ENCODE data around the gene COG2. TPM values are rescaled to one million over a fixed set of nuclear protein-coding genes. Genes with fewer than 3 reads are reported as not detected.
"Not testable (repeated sequence)": the region's sequence is repeated elsewhere in the genome, so short reads cannot be mapped to it uniquely, and the experiment has no call there.

The COG2 gene
- total RNA-seq, 1 donor from 2014 or later, result 22.0 TPM

- no peak overlapping the region for H3K4me3 Mint-ChIP-seq (ENCODE audit: unreplicated experiment)
- DNase-seq (ENCODE audit: extremely low spot score, unreplicated experiment), result no peak
- TF ChIP-seq CTCF (IDR thresholded peaks at IDR 0.05), result no peak
- peaks cover 2% of the 10 kb centered on the region for H3K27me3 Mint-ChIP-seq (ENCODE audit: unreplicated experiment)
- H3K4me1 Mint-ChIP-seq (ENCODE audit: unreplicated experiment), result peaks cover 15% of the 10 kb centered on the region
- H3K36me3 Mint-ChIP-seq (ENCODE audit: unreplicated experiment), result peaks cover 5% of the 10 kb centered on the region
- H3K9me3 Mint-ChIP-seq (ENCODE audit: unreplicated experiment), result peaks cover 3% of the 10 kb centered on the region
- H3K27ac Mint-ChIP-seq (ENCODE audit: unreplicated experiment), result no peak overlapping the region
These were observed 70.2 kb downstream of the COG2 start for GRCh38 chr1:230712470-230712942.

- no peak for DNase-seq (ENCODE audit: extremely low spot score, unreplicated experiment)
- Mint-ChIP-seq H3K4me3 (ENCODE audit: unreplicated experiment) (no peak overlapping the region), H3K27me3 (ENCODE audit: unreplicated experiment) (no peaks in the 10 kb centered on the region), H3K4me1 (ENCODE audit: unreplicated experiment) (peaks cover 15% of the 10 kb centered on the region), H3K27ac (ENCODE audit: unreplicated experiment) (no peak overlapping the region), H3K9me3 (ENCODE audit: unreplicated experiment) (peaks cover 3% of the 10 kb centered on the region), H3K36me3 (ENCODE audit: unreplicated experiment) (peaks cover 3% of the 10 kb centered on the region)
- no peak for TF ChIP-seq CTCF (IDR thresholded peaks at IDR 0.05)
These were observed 70.9 kb downstream of the COG2 start for GRCh38 chr1:230713138-230713537.

GRCh38 chr1:230713547-230713914 lies 71.2 kb downstream of the COG2 start:
- DNase-seq (ENCODE audit: extremely low spot score, unreplicated experiment), result no peak
- TF ChIP-seq CTCF (IDR thresholded peaks at IDR 0.05), result no peak
- no peak overlapping the region for H3K4me3 Mint-ChIP-seq (ENCODE audit: unreplicated experiment)
- H3K4me1 Mint-ChIP-seq (ENCODE audit: unreplicated experiment), result peaks cover 15% of the 10 kb centered on the region
- peaks cover 3% of the 10 kb centered on the region for H3K36me3 Mint-ChIP-seq (ENCODE audit: unreplicated experiment)
- H3K9me3 Mint-ChIP-seq (ENCODE audit: unreplicated experiment), result peaks cover 3% of the 10 kb centered on the region
- no peaks in the 10 kb centered on the region for H3K27me3 Mint-ChIP-seq (ENCODE audit: unreplicated experiment)
- H3K27ac Mint-ChIP-seq (ENCODE audit: unreplicated experiment), result peak overlapping the region; percentile 51

- H3K4me3 Mint-ChIP-seq (ENCODE audit: unreplicated experiment), result no peak within 1 kb of the TSS
- DNase-seq (ENCODE audit: extremely low spot score, unreplicated experiment), result no peak
- peaks cover 15% of the 10 kb centered on the region for H3K4me1 Mint-ChIP-seq (ENCODE audit: unreplicated experiment)
- peak within 1 kb of the TSS; percentile 51 for H3K27ac Mint-ChIP-seq (ENCODE audit: unreplicated experiment)
- H3K27me3 Mint-ChIP-seq (ENCODE audit: unreplicated experiment), result no peaks in the 10 kb centered on the region
- no peak for TF ChIP-seq CTCF (IDR thresholded peaks at IDR 0.05)
- peaks cover 3% of the 10 kb centered on the region for H3K9me3 Mint-ChIP-seq (ENCODE audit: unreplicated experiment)
- H3K36me3 Mint-ChIP-seq (ENCODE audit: unreplicated experiment), result no peaks in the 10 kb centered on the region
These were observed 71.9 kb downstream of the COG2 start, which contains the start of gene AGT for GRCh38 chr1:230713915-230714764. Gene AGT (minus strand): TSS chr1:230714122. CDS start chr1:230710823, 3,299 bp downstream.

GRCh38 chr1:230715510-230715909 lies 73.2 kb downstream of the COG2 start:
- Mint-ChIP-seq H3K27ac (ENCODE audit: unreplicated experiment) (no peak overlapping the region), H3K27me3 (ENCODE audit: unreplicated experiment) (no peaks in the 10 kb centered on the region), H3K4me3 (ENCODE audit: unreplicated experiment) (no peak overlapping the region), H3K36me3 (ENCODE audit: unreplicated experiment) (no peaks in the 10 kb centered on the region), H3K4me1 (ENCODE audit: unreplicated experiment) (peaks cover 15% of the 10 kb centered on the region), H3K9me3 (ENCODE audit: unreplicated experiment) (peaks cover 3% of the 10 kb centered on the region)
- no peak for DNase-seq (ENCODE audit: extremely low spot score, unreplicated experiment)
- no peak for TF ChIP-seq CTCF (IDR thresholded peaks at IDR 0.05)

GRCh38 chr1:230716453-230716852 lies 74.2 kb downstream of the COG2 start:
- H3K27me3 Mint-ChIP-seq (ENCODE audit: unreplicated experiment); H3K9me3 Mint-ChIP-seq (ENCODE audit: unreplicated experiment); H3K36me3 Mint-ChIP-seq (ENCODE audit: unreplicated experiment); H3K27ac Mint-ChIP-seq (ENCODE audit: unreplicated experiment); DNase-seq (ENCODE audit: extremely low spot score, unreplicated experiment); H3K4me3 Mint-ChIP-seq (ENCODE audit: unreplicated experiment): not testable (repeated sequence)
- H3K4me1 Mint-ChIP-seq (ENCODE audit: unreplicated experiment), result peaks cover 15% of the 10 kb centered on the region
